Peyer's patch (tissue), 4 donors: ENCODE results near the gene RBM19.

ENCODE experiments used
- CTCF ChIP-seq, 6 experiments: fragments of 450-650 bp in 4 of 6; fragments of 200-600 bp in 2 of 6; sonication (generic) in 1 of 6; IDR thresholded peaks; one replicate each; pipeline ENCODE4 v1.5.1; 2017 to 2019; ENCODE audit warnings: antibody characterized with exemption in 6 of 6, mild to moderate bottlenecking in 3 of 6, moderate library complexity in 1 of 6
- POLR2A ChIP-seq, 2 donors: fragments of 450-650 bp; IDR thresholded peaks; one replicate each; pipeline ENCODE4 v1.5.1; 2017; ENCODE audit warnings: antibody characterized with exemption in 2 of 2, mild to moderate bottlenecking in 2 of 2, moderate library complexity in 2 of 2

GRCh38 chr12:113876160-113876559 lies 90.0 kb downstream of the RBM19 start:
- TF ChIP-seq CTCF (IDR thresholded peaks at IDR 0.05): no peak
- TF ChIP-seq POLR2A (IDR thresholded peaks at IDR 0.05): no peak
